GM19372 (cell line): ENCODE results near the gene TTC23.

Source experiments
- ATAC-seq: cut with Tn5 transposase; IDR thresholded peaks from one replicate; pipeline ENCODE4 v1.9.1; 2021; ENCODE audit warnings: mild to moderate bottlenecking, low read depth, moderate library complexity; ENCODE audit not compliant: unreplicated experiment

TTC23 gene

GRCh38 chr15:99090011-99090699 is 159.2 kb downstream of the TTC23 start:
- peak; percentile 100 for ATAC-seq

DNA sequence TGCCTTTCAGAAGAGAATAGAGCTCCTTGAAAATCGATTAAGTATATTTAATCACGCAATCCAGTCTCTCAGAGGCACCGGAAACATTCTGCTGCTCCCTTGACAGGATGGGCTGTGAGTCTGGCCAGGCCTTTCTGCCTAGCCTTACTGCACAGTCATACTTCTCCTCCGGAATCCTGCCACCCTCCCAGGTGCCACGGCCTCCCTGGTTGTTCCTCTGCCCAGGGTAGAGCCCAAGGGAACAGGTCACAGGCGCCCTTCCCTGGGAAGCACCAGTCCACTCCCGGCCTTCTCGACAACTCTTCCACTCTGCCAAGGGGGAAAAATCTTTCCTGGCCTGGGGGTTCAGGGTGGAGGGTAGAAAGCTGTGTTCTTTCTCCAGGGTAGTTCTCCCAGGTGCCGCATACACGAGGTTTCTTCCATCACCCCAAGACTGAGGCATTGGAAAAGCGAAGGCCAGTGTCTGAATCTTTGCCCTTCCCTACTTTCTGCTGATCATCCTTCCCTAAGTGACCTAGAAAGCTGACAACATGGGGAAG is 161.9 kb downstream of the TTC23 start:
- ATAC-seq, result no peak

GRCh38 chr15:99086327-99086667 is 163.1 kb downstream of the TTC23 start:
- no peak for ATAC-seq
